ENCODE data around the gene B2M.

DNA sequence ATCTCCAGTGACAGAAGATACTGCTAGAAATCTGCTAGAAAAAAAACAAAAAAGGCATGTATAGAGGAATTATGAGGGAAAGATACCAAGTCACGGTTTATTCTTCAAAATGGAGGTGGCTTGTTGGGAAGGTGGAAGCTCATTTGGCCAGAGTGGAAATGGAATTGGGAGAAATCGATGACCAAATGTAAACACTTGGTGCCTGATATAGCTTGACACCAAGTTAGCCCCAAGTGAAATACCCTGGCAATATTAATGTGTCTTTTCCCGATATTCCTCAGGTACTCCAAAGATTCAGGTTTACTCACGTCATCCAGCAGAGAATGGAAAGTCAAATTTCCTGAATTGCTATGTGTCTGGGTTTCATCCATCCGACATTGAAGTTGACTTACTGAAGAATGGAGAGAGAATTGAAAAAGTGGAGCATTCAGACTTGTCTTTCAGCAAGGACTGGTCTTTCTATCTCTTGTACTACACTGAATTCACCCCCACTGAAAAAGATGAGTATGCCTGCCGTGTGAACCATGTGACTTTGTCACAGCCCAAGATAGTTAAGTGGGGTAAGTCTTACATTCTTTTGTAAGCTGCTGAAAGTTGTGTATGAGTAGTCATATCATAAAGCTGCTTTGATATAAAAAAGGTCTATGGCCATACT, 4.0 kb downstream of the B2M start:
- TF ChIP-seq, protein P1, sequence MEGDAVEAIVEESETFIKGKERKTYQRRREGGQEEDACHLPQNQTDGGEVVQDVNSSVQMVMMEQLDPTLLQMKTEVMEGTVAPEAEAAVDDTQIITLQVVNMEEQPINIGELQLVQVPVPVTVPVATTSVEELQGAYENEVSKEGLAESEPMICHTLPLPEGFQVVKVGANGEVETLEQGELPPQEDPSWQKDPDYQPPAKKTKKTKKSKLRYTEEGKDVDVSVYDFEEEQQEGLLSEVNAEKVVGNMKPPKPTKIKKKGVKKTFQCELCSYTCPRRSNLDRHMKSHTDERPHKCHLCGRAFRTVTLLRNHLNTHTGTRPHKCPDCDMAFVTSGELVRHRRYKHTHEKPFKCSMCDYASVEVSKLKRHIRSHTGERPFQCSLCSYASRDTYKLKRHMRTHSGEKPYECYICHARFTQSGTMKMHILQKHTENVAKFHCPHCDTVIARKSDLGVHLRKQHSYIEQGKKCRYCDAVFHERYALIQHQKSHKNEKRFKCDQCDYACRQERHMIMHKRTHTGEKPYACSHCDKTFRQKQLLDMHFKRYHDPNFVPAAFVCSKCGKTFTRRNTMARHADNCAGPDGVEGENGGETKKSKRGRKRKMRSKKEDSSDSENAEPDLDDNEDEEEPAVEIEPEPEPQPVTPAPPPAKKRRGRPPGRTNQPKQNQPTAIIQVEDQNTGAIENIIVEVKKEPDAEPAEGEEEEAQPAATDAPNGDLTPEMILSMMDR (IDR thresholded peaks at IDR 0.05) = no peak
- no peak for TF ChIP-seq POLR2AphosphoS5 (IDR thresholded peaks at IDR 0.05; ENCODE audit: insufficient read depth in 1 of 2, low read depth in 1 of 2)
- no peak for TF ChIP-seq POLR2A (IDR thresholded peaks at IDR 0.05)

Data from vagina (tissue), 2 donors.